Psoas muscle (tissue), 8 donors: ENCODE measurements around the gene KRT84. TPM values are rescaled to one million over a fixed set of nuclear protein-coding genes. Genes with fewer than 3 reads are reported as not detected.

Experiments
- ATAC-seq, 4 donors: fragments of 200-7000 bp; cut with Tn5 transposase; one replicate each; pipeline ENCODE4 v1.9.1; 2020; ENCODE audit warnings: moderate library complexity in 3 of 4, mild to moderate bottlenecking in 2 of 4
- DNase-seq, 2 donors: peaks; one replicate each; pipeline ENCODE4 v3.0.0-alpha.2; 2020
- H3K27ac ChIP-seq: fragments of 200-600 bp; one replicate; pipeline ENCODE4 v1.8.0; 2022
- H3K27me3 ChIP-seq, 3 donors: fragments of 200-600 bp in 1 of 3; one replicate each; pipeline versions ENCODE4 v1.6.1 to v1.8.0; 2013 to 2022; ENCODE audit warnings: low read length in 2 of 3, mild to moderate bottlenecking in 2 of 3, moderate library complexity in 1 of 3; ENCODE audit not compliant: insufficient read depth in 3 of 3
- H3K36me3 ChIP-seq, 2 donors: fragments of 200-600 bp in 1 of 2; one replicate each; pipeline versions ENCODE4 v1.6.1 to v1.8.0; 2013 to 2022; ENCODE audit warnings: low read depth in 1 of 2, mild to moderate bottlenecking in 1 of 2, moderate library complexity in 1 of 2; ENCODE audit not compliant: insufficient read depth in 1 of 2
- H3K4me1 ChIP-seq: fragments of 200-600 bp; one replicate; pipeline ENCODE4 v1.8.0; 2022
- H3K4me3 ChIP-seq: fragments of 200-600 bp; one replicate; pipeline ENCODE4 v1.8.0; 2022; ENCODE audit warnings: mild to moderate bottlenecking
- H3K9me3 ChIP-seq: fragments of 200-600 bp; one replicate; pipeline ENCODE4 v1.8.0; 2022
- CTCF ChIP-seq: fragments of 200-600 bp; IDR thresholded peaks from one replicate; pipeline ENCODE4 v1.8.0; 2022; ENCODE audit warnings: antibody characterized with exemption
- WGBS, 3 donors: extraction: QIAGEN DNeasy Blood & Tissue Kit; methylation state at CpG; one replicate each; pipeline versions ENCODE4 v1.1.6 to v1.1.7; 2013; 5-methylcytosine and 5-hydroxymethylcytosine counted together
- intact Hi-C, 2 donors: fragments of 100-400 bp; cut with DNase I; formaldehyde crosslinking; loops; one replicate each; pipeline versions ENCODE4 v1.11.0 to v1.14.2; 2022
- polyA plus RNA-seq, 3 donors: library from polyadenylated mRNA; stranded (reverse); fragments of 200-250 nt; gene quantifications; one replicate each; pipeline ENCODE4 v1.2.3, GENCODE V29; 2013
- total RNA-seq, 4 donors: library from RNA; stranded (reverse); fragmentation: NEBNext Ultra II Directional in 2 of 4; extraction: Animal tissue kit (Norgen Biotek cat#: 25700) in 2 of 4; gene quantifications; one replicate each; pipeline versions ENCODE4 v1.2.1 to v1.2.4, GENCODE V29; 2021 to 2023
- donor health status: healthy with polysubstance abuse.
- donor health status: DM: no; HTN: no; CAD: no; lungs with moderate emphysema.
- donor health status: Bipolar disorder and iron deficiency.
- donor health status: healthy.
- donor health status: DM: yes; HTN: yes; CAD: no.
- donor health status: DM: no; HTN: no; CAD: no.
- donor health status: DM: no; HTN: no; CAD: no.
- donor health status: DM: yes; HTN: yes; CAD: no.

Gene KRT84
- total and polyA plus RNA-seq, 7 donors, result not detected

DNA sequence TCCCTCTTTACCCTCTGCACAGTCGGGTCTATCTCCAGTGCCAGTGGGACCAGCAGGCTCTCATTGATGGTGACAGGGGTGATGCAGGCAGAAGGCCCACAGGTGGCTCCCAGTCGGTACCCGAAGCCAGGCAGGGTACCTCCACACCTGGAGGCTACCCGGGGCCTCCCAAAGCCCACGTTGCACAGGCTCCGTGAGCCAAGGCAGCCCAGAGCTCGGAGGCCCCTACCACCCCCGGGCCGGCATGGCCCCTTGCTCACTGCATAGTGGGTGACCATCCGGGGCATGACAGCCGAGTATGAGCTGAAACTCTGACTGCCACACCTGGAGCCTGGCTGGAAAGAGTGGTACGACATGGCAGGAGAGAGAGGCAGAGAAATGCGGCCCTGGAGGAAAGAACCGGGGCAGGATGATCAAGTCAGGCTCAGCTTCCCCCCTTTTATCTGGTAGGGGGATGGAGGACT is 20.5 kb upstream of the KRT84 start, which contains the start of gene KRT82:
Gene KRT82, minus strand, starts transcription at position 414 of the 464 bp plus-strand sequence. Its CDS starts 58 bp downstream, at position 356.
- no peak for ATAC-seq
- 89 to 90% (median 89%) methylated on average over 14 of the region's 14 CpGs for WGBS, 3 donors

GRCh38 chr12:52404951-52405350 is 19.5 kb upstream of the KRT84 start:
- no peak overlapping the region for H3K4me3 ChIP-seq
- no peaks in the 10 kb centered on the region for H3K27me3 ChIP-seq
- ATAC-seq (no peak), DNase-seq (peak in 1 of 2 donors; percentile 12)
- no peaks in the 10 kb centered on the region for H3K36me3 ChIP-seq
- no peak overlapping the region for H3K27ac ChIP-seq
- no peaks in the 10 kb centered on the region for H3K4me1 ChIP-seq
- intact Hi-C loops, result no loop called here
- H3K9me3 ChIP-seq, result no peaks in the 10 kb centered on the region
- no peak for TF ChIP-seq CTCF
- 85 to 94% (median 93%) methylated on average over 3 of the region's 3 CpGs for WGBS, 3 donors

More for the DNA sequence above, 20.5 kb upstream of the KRT84 start, which contains the start of gene KRT82:
- Histone ChIP-seq H3K4me1 (no peaks in the 10 kb centered on the region), H3K27ac (no peak within 1 kb of the TSS), H3K9me3 (no peaks in the 10 kb centered on the region), H3K4me3 (no peak within 1 kb of the TSS), H3K27me3 (no peaks in the 10 kb centered on the region), H3K36me3 (no peaks in the 10 kb centered on the region)
- DNase-seq, result no peak
- intact Hi-C loops, result no loop called here
- no peak for TF ChIP-seq CTCF

- Histone ChIP-seq H3K27ac (no peak overlapping the region), H3K36me3 (no peaks in the 10 kb centered on the region), H3K4me3 (no peak overlapping the region), H3K9me3 (no peaks in the 10 kb centered on the region), H3K27me3 (peaks cover 0 to 2% (median 0%) of the 10 kb centered on the region in 3 donors), H3K4me1 (no peaks in the 10 kb centered on the region)
- 81 to 93% (median 88%) methylated on average over 9 of the region's 9 CpGs for WGBS, 3 donors
- ATAC-seq (no peak), DNase-seq (peak in 1 of 2 donors; percentile 25)
- TF ChIP-seq CTCF, result no peak
- intact Hi-C loops, result no loop called here
Measured at GRCh38 chr12:52403561-52403960, 18.1 kb upstream of the KRT84 start.

GRCh38 chr12:52402873-52403540 is 17.6 kb upstream of the KRT84 start:
- Histone ChIP-seq H3K4me1 (no peaks in the 10 kb centered on the region), H3K36me3 (no peaks in the 10 kb centered on the region), H3K9me3 (no peaks in the 10 kb centered on the region), H3K4me3 (no peak overlapping the region), H3K27ac (no peak overlapping the region), H3K27me3 (peaks cover 0 to 2% (median 0%) of the 10 kb centered on the region in 3 donors)
- ATAC-seq (no peak), DNase-seq (no peak)
- 55 to 70% (median 59%) methylated on average over 3 of the region's 3 CpGs for WGBS, 3 donors
- intact Hi-C loops, result no loop called here
- TF ChIP-seq CTCF, result no peak
